Stimulated activated CD8-positive, alpha-beta memory T cell treated with anti-CD3 and anti-CD28 coated beads, Interleukin-7, amount 100 ng/mL, for 24 hours (primary cell): ENCODE measurements around the gene BBS12.

Experiments used
- DNase-seq: peaks from one replicate; pipeline ENCODE4 v3.0.0-alpha.2; 2020; ENCODE audit warnings: low read depth

BBS12 gene

GRCh38 chr4:122715221-122715620, 17.3 kb upstream of the BBS12 start:
- no peak for DNase-seq

- peak; percentile 58 for DNase-seq
Observed at GRCh38 chr4:122716825-122717448, 15.6 kb upstream of the BBS12 start.

GRCh38 chr4:122718281-122718680, 14.2 kb upstream of the BBS12 start:
- no peak for DNase-seq

- DNase-seq: no peak
Observed at GRCh38 chr4:122722256-122722655, 10.2 kb upstream of the BBS12 start.

GRCh38 chr4:122728856-122729255, 3.6 kb upstream of the BBS12 start:
- DNase-seq: no peak

GRCh38 chr4:122731676-122732075, 828 bp upstream of the BBS12 start:
- no peak for DNase-seq

- DNase-seq: no peak
Observed at GRCh38 chr4:122733787-122734120, 1.2 kb downstream of the BBS12 start.

- no peak for DNase-seq
Observed at GRCh38 chr4:122739174-122739573, 6.7 kb downstream of the BBS12 start.

GRCh38 chr4:122742933-122743829, 10.7 kb downstream of the BBS12 start:
- no peak for DNase-seq

GRCh38 chr4:122744229-122744628, 11.7 kb downstream of the BBS12 start:
- DNase-seq: no peak

GRCh38 chr4:122746485-122746965, 14.0 kb downstream of the BBS12 start:
- no peak for DNase-seq

- DNase-seq: no peak
Observed at GRCh38 chr4:122747068-122747467, 14.6 kb downstream of the BBS12 start.

- DNase-seq: no peak
Observed at GRCh38 chr4:122747883-122748282, 15.4 kb downstream of the BBS12 start.

- DNase-seq: no peak
Observed at GRCh38 chr4:122749704-122750454, 17.4 kb downstream of the BBS12 start.

GRCh38 chr4:122755675-122756074, 23.2 kb downstream of the BBS12 start:
- DNase-seq: no peak

GRCh38 chr4:122758033-122758432, 25.5 kb downstream of the BBS12 start:
- no peak for DNase-seq

- no peak for DNase-seq
Observed at GRCh38 chr4:122759639-122760310, 27.3 kb downstream of the BBS12 start.

- DNase-seq: no peak
Observed at GRCh38 chr4:122762520-122762919, 30.0 kb downstream of the BBS12 start.

- no peak for DNase-seq
Observed at GRCh38 chr4:122762966-122763716, 30.6 kb downstream of the BBS12 start.

GRCh38 chr4:122764071-122764820, 31.7 kb downstream of the BBS12 start:
- no peak for DNase-seq

GRCh38 chr4:122764821-122765215, 32.3 kb downstream of the BBS12 start:
- no peak for DNase-seq
